B cell (primary cell): ENCODE results near the gene PLA2G1B. TPM values are rescaled to one million over a fixed set of nuclear protein-coding genes. Genes with fewer than 3 reads are reported as not detected.

Experiments
- ATAC-seq: fragments of 200-7000 bp; cut with Tn5 transposase; one replicate; pipeline ENCODE4 v1.10.0; 2021; ENCODE audit warnings: low read depth, mild to moderate bottlenecking, moderate number of reproducible peaks, moderate library complexity
- CTCF ChIA-PET: fragments of 350-600 bp; sonication (Branson Sonifier 250); formaldehyde crosslinking; loops from one replicate; lab custom pipeline; 2021; ENCODE audit warnings: antibody characterized with exemption, inconsistent platforms; lab: Charles Lee
- POLR2A ChIA-PET: fragments of 350-600 bp; sonication (Branson Sonifier 250); formaldehyde crosslinking; loops from one replicate; lab custom pipeline; 2021; ENCODE audit warnings: antibody characterized with exemption; lab: Charles Lee
- DNase-seq: peaks from one replicate; pipeline ENCODE4 v3.0.0; 2013
- H2AFZ ChIP-seq: 2 replicates; pipeline ENCODE4 v1.6.1; 2012; ENCODE audit warnings: mild to moderate bottlenecking, low read depth, low read length; ENCODE audit not compliant: insufficient read depth, poor library complexity, severe bottlenecking
- H3K27ac ChIP-seq, 2 donors: 1 replicate in 1 of 2; 2 replicates in 1 of 2; pipeline ENCODE4 v1.5.1; 2012 to 2013; ENCODE audit warnings: low read length in 2 of 2, mild to moderate bottlenecking in 2 of 2, moderate library complexity in 1 of 2
- H3K27me3 ChIP-seq, 4 experiments: fragments of 200-600 bp in 1 of 4; sonication (generic) in 1 of 4; replicated peaks in 1 of 4; 1 replicate in 2 of 4; 2 replicates in 2 of 4; pipeline versions ENCODE4 v1.6.1 to v1.7.0; 2013 to 2016; ENCODE audit warnings: low read length in 3 of 4, mild to moderate bottlenecking in 2 of 4, mixed read lengths in 1 of 4, moderate library complexity in 1 of 4; ENCODE audit not compliant: insufficient read depth in 4 of 4, control insufficient read depth in 3 of 4; ENCODE audit errors: control extremely low read depth in 1 of 4
- H3K36me3 ChIP-seq, 2 experiments: replicated peaks in 1 of 2; 1 replicate in 1 of 2; 2 replicates in 1 of 2; pipeline versions ENCODE4 v1.6.1 to v1.7.1; 2013; ENCODE audit warnings: low read length in 1 of 2; ENCODE audit not compliant: insufficient read depth in 2 of 2, control insufficient read depth in 1 of 2; ENCODE audit errors: control extremely low read depth in 1 of 2, extremely low read depth in 1 of 2
- H3K4me1 ChIP-seq, 2 donors: fragments of 200-600 bp in 1 of 2; sonication (generic) in 1 of 2; 1 replicate in 1 of 2; 2 replicates in 1 of 2; pipeline versions ENCODE4 v1.5.1 to v1.6.1; 2013 to 2017; ENCODE audit warnings: low read length in 2 of 2; ENCODE audit not compliant: control insufficient read depth in 2 of 2, insufficient read depth in 2 of 2
- H3K4me2 ChIP-seq: replicated peaks from 2 replicates; pipeline ENCODE3; 2012; ENCODE audit warnings: mild to moderate bottlenecking, low read depth, low read length; ENCODE audit not compliant: poor library complexity, severe bottlenecking
- H3K4me3 ChIP-seq, 5 experiments: fragments of 200-600 bp in 1 of 5; sonication (generic) in 1 of 5; 1 replicate in 3 of 5; 2 replicates in 2 of 5; pipeline versions ENCODE4 v1.5.1 to v1.7.0; 2011 to 2016; ENCODE audit warnings: low read length in 4 of 5, mild to moderate bottlenecking in 4 of 5, low read depth in 2 of 5, control low read depth in 1 of 5, moderate library complexity in 1 of 5; ENCODE audit not compliant: insufficient read depth in 1 of 5; ENCODE audit errors: control extremely low read depth in 1 of 5, extremely low read depth in 1 of 5
- H3K79me2 ChIP-seq: fragments of 200-600 bp; sonication (generic); one replicate; pipeline ENCODE4 v1.6.0; 2016; ENCODE audit warnings: low read length; ENCODE audit not compliant: control insufficient read depth, insufficient read depth
- H3K9ac ChIP-seq: fragments of 200-600 bp; sonication (generic); 2 replicates; pipeline ENCODE4 v1.6.1; 2017; ENCODE audit warnings: mild to moderate bottlenecking, low read length, moderate library complexity
- H3K9me3 ChIP-seq, 3 donors: one replicate each; pipeline versions ENCODE4 v1.6.1 to v1.7.1; 2013; ENCODE audit warnings: low read length in 2 of 3; ENCODE audit not compliant: control insufficient read depth in 2 of 3, insufficient read depth in 1 of 3; ENCODE audit errors: control extremely low read depth in 1 of 3
- H4K20me1 ChIP-seq: 2 replicates; pipeline ENCODE4 v1.6.0; 2012; ENCODE audit warnings: mild to moderate bottlenecking, low read length; ENCODE audit not compliant: insufficient read depth, control insufficient read depth, poor library complexity, severe bottlenecking
- H3K27ac Mint-ChIP-seq: one replicate; pipeline ENCODE4 v1.8.0; 2021; ENCODE audit warnings: mixed read lengths
- H3K27me3 Mint-ChIP-seq: one replicate; pipeline ENCODE4 v1.8.0; 2021; ENCODE audit warnings: mixed read lengths
- H3K4me1 Mint-ChIP-seq: one replicate; pipeline ENCODE4 v1.8.0; 2021; ENCODE audit warnings: mixed read lengths
- H3K4me3 Mint-ChIP-seq: one replicate; pipeline ENCODE4 v1.8.0; 2021; ENCODE audit warnings: mixed read lengths
- H3K9me3 Mint-ChIP-seq: one replicate; pipeline ENCODE4 v1.8.0; 2022; ENCODE audit warnings: mixed read lengths; ENCODE audit not compliant: insufficient read depth
- CTCF ChIP-seq: fragments of 200-600 bp; IDR thresholded peaks from one replicate; pipeline ENCODE4 v1.8.0; 2022; ENCODE audit warnings: antibody characterized with exemption, mild to moderate bottlenecking
- EZH2 ChIP-seq: IDR thresholded peaks from 2 replicates; pipeline ENCODE4 v1.6.1; 2012; ENCODE audit warnings: borderline replicate concordance, low read depth, mild to moderate bottlenecking, moderate library complexity, low read length; ENCODE audit not compliant: insufficient read depth, poor library complexity, severe bottlenecking
- WGBS: methylation state at CpG from one replicate; pipeline ENCODE4 v1.1.5; 2013; ENCODE audit warnings: missing lambda C conversion rate; ENCODE audit not compliant: insufficient coverage; 5-methylcytosine and 5-hydroxymethylcytosine counted together
- intact Hi-C: fragments of 100-400 bp; cut with micrococcal nuclease; formaldehyde crosslinking; loops from one replicate; pipeline ENCODE4 v1.10.0; 2022
- polyA plus RNA-seq: library from polyadenylated mRNA; depleted of rRNA; stranded (reverse); fragments of >200 nt; gene quantifications from 2 replicates; pipeline ENCODE4 v1.2.3, GENCODE V29; 2012
- total RNA-seq, 2 donors: library from RNA; stranded (reverse); fragments of 120-200 nt in 1 of 2; gene quantifications; 1 replicate in 1 of 2; 2 replicates in 1 of 2; pipeline versions ENCODE4 v1.2.3 to v1.2.4, GENCODE V29; 2013 to 2022

Gene PLA2G1B
- total and polyA plus RNA-seq, 2 donors (not counting 1 experiment from before 2014, with no cell fraction given) = not detected

DNA sequence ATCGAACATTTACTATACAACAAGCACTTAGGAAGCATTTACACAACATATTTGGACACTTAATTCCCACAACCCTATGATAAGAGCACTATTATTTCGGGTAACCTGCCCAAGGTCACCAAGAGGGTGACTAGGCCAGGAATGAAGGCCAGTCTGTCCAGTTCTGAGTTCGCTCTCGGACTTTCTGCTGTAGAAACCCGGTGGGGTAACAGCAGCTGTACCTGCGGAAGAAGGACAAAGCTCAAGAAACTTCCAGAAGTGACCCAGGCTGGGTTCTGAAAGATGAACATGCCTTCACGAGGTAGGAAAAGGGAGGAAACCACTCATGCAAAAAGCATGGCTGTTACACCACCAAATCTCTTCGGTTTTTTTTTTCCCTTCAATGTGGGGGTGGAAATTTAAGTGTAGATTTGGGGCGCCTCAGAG, 10.8 kb downstream of the PLA2G1B start:
- H3K9me3 Mint-ChIP-seq = peaks cover 2% of the 10 kb centered on the region
- Histone ChIP-seq H3K27me3 (peaks cover 0 to 6% (median 0%) of the 10 kb centered on the region in 4 experiments), H3K27ac (peak overlapping the region; percentile 86 to 95), H3K4me3 (peak overlapping the region; percentile 55 to 78 (median 66)), H3K36me3 (no peaks in the 10 kb centered on the region), H3K9me3 (peaks cover 0 to 5% (median 0%) of the 10 kb centered on the region in 3 donors), H4K20me1 (no peaks in the 10 kb centered on the region), H3K4me1 (peaks cover 10 to 13% of the 10 kb centered on the region in 2 donors), H2AFZ (peak overlapping the region; percentile 96), H3K9ac (peak overlapping the region; percentile 73), H3K79me2 (no peaks in the 10 kb centered on the region), H3K4me2 (peak overlapping the region; percentile 84)
- peaks cover 14% of the 10 kb centered on the region for H3K4me1 Mint-ChIP-seq
- DNase-seq (no peak), ATAC-seq (no peak)
- WGBS = 73% methylated on average over 6 of the region's 9 CpGs
- POLR2A ChIA-PET = interaction anchor here (0.8 to 1.8 kb wide), 4 partner anchors 12 to 116 kb away, joined by 3 to 21 read pairs (median 5); partner anchors contain the start of genes RNU4-1, RNU4-2, RPLP0 and SIRT4
- TF ChIP-seq EZH2 (no peak), CTCF (no peak)
- intact Hi-C loops = loop anchor here (1.0 to 5.0 kb wide), 5 partner anchors 15 to 152 kb away; partner anchors contain the start of genes COX6A1, RNU4-1, RPLP0 and SIRT4
- CTCF ChIA-PET = interaction anchor here (0.7 to 3.5 kb wide), 13 partner anchors 10 to 177 kb away, joined by 3 to 24 read pairs (median 4); partner anchors contain the start of genes RNU4-1, RPLP0 and SIRT4
- peak overlapping the region; percentile 75 for H3K27ac Mint-ChIP-seq
- peaks cover 3% of the 10 kb centered on the region for H3K27me3 Mint-ChIP-seq
- peak overlapping the region; percentile 76 for H3K4me3 Mint-ChIP-seq

DNA sequence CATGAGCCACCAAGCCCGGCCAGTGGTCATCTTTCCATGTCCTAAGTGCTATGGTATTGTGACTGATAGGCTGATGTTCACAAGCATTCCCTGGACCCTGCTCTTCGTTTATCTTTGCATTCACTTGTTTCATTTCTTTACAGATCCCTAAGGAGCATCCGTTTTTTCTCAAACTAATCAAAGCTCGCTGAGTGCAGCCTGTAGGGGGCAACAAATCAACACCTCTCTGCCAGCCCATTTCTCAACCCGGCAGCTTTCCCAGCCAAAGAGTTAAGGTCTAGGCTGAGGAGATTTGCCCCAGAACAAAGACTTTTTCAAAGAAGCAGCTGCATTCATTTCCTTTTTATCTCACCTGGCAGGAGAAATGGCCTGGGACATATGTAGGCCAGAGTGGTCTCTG, 13.4 kb downstream of the PLA2G1B start:
- Histone ChIP-seq H3K4me3 (no peak overlapping the region), H3K79me2 (no peaks in the 10 kb centered on the region), H3K9ac (no peak overlapping the region), H3K27ac (no peak overlapping the region), H4K20me1 (no peaks in the 10 kb centered on the region), H3K4me2 (no peak overlapping the region), H3K36me3 (no peaks in the 10 kb centered on the region), H3K9me3 (peaks cover 0 to 5% (median 0%) of the 10 kb centered on the region in 3 donors), H3K4me1 (peaks cover 10 to 13% of the 10 kb centered on the region in 2 donors), H3K27me3 (no peaks in the 10 kb centered on the region), H2AFZ (no peak overlapping the region)
- intact Hi-C loops = no loop called here
- Mint-ChIP-seq H3K27me3 (no peaks in the 10 kb centered on the region), H3K9me3 (peaks cover 2% of the 10 kb centered on the region), H3K27ac (no peak overlapping the region), H3K4me3 (no peak overlapping the region), H3K4me1 (peaks cover 14% of the 10 kb centered on the region)
- 90% methylated on average over 2 of the region's 5 CpGs for WGBS
- no peak for DNase-seq
- ChIA-PET POLR2A (no interaction called here), CTCF (interaction anchor here (1.0 to 1.3 kb wide), 2 partner anchors 10 to 12 kb away, joined by 3 to 8 read pairs; partner anchors contain the start of gene SIRT4)
- ATAC-seq = no peak
- TF ChIP-seq CTCF (no peak), EZH2 (no peak)
